HEK293T (cell line): ENCODE results near the gene WIZ.

Experiments
- CTCF ChIA-PET: fragments of 350-600 bp; formaldehyde crosslinking; extraction: SDS; loops from one replicate; lab custom pipeline; 2021; ENCODE audit warnings: antibody characterized with exemption, inconsistent platforms; lab: Yijun Ruan, JAX
- POLR2A ChIA-PET: fragments of 350-600 bp; formaldehyde crosslinking; extraction: SDS; loops from one replicate; lab custom pipeline; 2020; ENCODE audit warnings: antibody characterized with exemption, inconsistent platforms; lab: Yijun Ruan, JAX
- DNase-seq: peaks from one replicate; pipeline ENCODE4 v3.0.0; 2012; ENCODE audit warnings: mixed read lengths; ENCODE audit errors: extremely low spot score
- ARNT ChIP-seq: fragments of 450-650 bp; IDR thresholded peaks from 2 replicates; pipeline ENCODE4 v1.6.1; 2017; ENCODE audit warnings: mild to moderate bottlenecking
- BHLHE40 ChIP-seq: fragments of 450-650 bp; IDR thresholded peaks from 2 replicates; pipeline ENCODE4 v1.6.1; 2016; ENCODE audit warnings: mild to moderate bottlenecking, moderate library complexity, borderline replicate concordance
- CTBP1 ChIP-seq: fragments of 450-650 bp; IDR thresholded peaks from 2 replicates; pipeline ENCODE4 v1.6.1; 2016; ENCODE audit warnings: borderline replicate concordance
- ELF4 ChIP-seq: fragments of 450-650 bp; IDR thresholded peaks from 2 replicates; pipeline ENCODE4 v1.6.1; 2017; ENCODE audit warnings: antibody characterized with exemption
- FOXA1 ChIP-seq: fragments of 450-650 bp; IDR thresholded peaks from 2 replicates; pipeline ENCODE4 v1.6.1; 2016; ENCODE audit warnings: mild to moderate bottlenecking
- FOXK2 ChIP-seq: fragments of 450-650 bp; IDR thresholded peaks from 2 replicates; pipeline ENCODE4 v1.6.1; 2016; ENCODE audit warnings: mild to moderate bottlenecking
- FOXM1 ChIP-seq: fragments of 450-650 bp; IDR thresholded peaks from 2 replicates; pipeline ENCODE4 v1.6.1; 2017; ENCODE audit warnings: mild to moderate bottlenecking, borderline replicate concordance
- HDGF ChIP-seq: fragments of 450-650 bp; IDR thresholded peaks from 2 replicates; pipeline ENCODE4 v1.6.1; 2017; ENCODE audit warnings: antibody characterized with exemption, borderline replicate concordance
- L3MBTL2 ChIP-seq: fragments of 450-650 bp; conservative IDR thresholded peaks from 2 replicates; pipeline ENCODE4 v1.6.1; 2016; ENCODE audit warnings: mild to moderate bottlenecking
- LEF1 ChIP-seq: fragments of 450-650 bp; IDR thresholded peaks from 2 replicates; pipeline ENCODE4 v1.6.1; 2017; ENCODE audit warnings: mild to moderate bottlenecking, borderline replicate concordance
- NFRKB ChIP-seq: fragments of 450-650 bp; IDR thresholded peaks from 2 replicates; pipeline ENCODE4 v1.6.1; 2016; ENCODE audit warnings: mild to moderate bottlenecking, moderate library complexity
- SP1 ChIP-seq: fragments of 450-650 bp; IDR thresholded peaks from 2 replicates; pipeline ENCODE4 v1.6.1; 2017
- SUZ12 ChIP-seq: fragments of 450-650 bp; IDR thresholded peaks from 2 replicates; pipeline ENCODE4 v1.6.1; 2016; ENCODE audit warnings: mild to moderate bottlenecking
- TARDBP ChIP-seq: fragments of 450-650 bp; IDR thresholded peaks from 2 replicates; pipeline ENCODE4 v1.6.1; 2016
- ZNF384 ChIP-seq: fragments of 450-650 bp; IDR thresholded peaks from 2 replicates; pipeline ENCODE4 v1.6.1; 2016
- TF ChIP-seq, protein P1 (sequence below): fragments of 450-650 bp; IDR thresholded peaks from 2 replicates; pipeline ENCODE4 v1.6.1; 2016

The WIZ gene

DNA sequence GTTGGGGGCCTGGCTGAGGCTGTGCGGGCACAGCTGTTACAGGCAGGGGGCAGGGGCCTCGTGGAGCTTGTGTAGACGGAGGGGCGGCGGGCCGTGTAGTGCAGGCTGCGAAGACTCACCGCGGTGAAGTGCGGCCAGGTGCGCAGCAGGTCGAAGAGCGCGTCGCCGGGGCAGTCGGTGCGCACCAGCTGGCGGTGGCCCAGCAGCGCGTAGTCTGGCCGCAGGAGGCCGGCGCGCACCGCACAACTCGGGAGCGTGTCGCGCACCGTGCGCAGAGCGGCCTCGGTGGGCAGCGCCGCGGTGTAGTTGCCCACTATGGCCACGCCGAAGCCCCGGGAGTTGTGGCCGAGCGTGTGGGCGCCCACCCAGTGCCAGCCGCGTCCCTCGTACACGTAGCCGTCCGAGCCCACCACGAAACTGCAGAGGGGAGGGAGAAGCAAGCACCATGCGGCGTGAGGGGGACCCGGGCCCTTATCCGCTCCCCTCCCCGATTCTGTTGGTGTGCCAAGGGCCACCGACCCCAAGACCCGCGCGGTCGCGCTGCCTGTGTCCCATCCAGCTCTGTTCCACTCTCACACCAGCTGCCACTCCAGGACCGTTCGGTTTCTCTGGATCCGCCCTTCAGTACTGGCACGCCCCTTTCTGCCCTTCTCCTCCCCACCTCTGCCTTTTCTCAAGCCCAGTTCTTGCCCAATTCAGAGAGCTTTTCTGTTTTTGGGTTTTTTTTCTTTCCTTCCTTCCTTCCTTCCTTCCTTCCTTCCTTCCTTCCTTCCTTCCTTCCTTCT is 19.9 kb upstream of the WIZ start:
- TF ChIP-seq FOXA1 (no peak), FOXM1 (no peak), L3MBTL2 (no peak), ZNF384 (no peak), HDGF (no peak), NFRKB (no peak), TARDBP (no peak), CTBP1 (no peak), ARNT (no peak), BHLHE40 (no peak), LEF1 (no peak)
- TF ChIP-seq, protein P1, sequence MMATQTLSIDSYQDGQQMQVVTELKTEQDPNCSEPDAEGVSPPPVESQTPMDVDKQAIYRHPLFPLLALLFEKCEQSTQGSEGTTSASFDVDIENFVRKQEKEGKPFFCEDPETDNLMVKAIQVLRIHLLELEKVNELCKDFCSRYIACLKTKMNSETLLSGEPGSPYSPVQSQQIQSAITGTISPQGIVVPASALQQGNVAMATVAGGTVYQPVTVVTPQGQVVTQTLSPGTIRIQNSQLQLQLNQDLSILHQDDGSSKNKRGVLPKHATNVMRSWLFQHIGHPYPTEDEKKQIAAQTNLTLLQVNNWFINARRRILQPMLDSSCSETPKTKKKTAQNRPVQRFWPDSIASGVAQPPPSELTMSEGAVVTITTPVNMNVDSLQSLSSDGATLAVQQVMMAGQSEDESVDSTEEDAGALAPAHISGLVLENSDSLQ = no peak
- CTCF ChIA-PET = interaction anchor here (0.8 kb wide), 1 partner anchor 10 kb away, joined by 3 read pairs; no protein-coding TSS in a partner anchor
- POLR2A ChIA-PET = no interaction called here

DNA sequence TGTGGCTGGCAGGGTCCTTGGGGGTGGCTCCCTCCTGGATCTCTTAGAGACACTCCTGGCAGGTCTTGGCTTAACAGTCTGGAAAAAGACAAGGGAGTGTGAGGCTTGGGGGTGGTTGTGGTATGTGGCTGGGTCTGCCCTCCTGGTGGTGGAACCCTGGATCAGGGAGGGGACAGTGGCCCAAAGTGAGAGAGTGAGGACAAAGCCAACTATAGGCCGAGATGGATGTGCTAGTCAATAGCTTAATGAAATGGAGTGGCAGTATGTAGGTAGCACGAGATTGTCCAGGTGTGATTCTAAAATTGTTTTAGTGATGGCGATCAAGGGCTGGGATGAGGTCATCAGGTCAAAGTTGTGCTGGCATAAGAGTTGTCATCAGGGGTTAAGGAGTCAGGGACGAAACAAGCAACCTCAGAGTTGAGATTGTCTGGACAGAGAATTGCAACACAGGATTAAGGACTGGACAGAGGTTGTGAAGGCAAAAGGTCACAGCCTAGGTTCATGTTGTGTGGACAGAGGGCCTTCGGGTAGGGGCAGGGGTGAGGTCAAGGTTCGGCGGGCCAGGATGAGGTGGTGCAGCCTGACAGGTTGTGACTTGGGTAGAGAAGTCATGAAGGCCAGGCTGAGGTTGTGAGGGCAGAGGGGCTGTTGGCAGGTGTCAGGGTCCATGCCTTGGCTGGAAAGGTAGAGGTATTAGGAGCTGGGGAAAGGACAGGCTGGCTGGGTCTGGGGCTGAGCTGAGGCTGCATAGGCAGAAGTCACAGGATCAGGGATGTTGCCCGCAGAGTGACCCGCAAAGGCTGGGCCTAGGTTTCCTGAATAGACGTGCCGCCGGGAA is 19.1 kb upstream of the WIZ start:
- TF ChIP-seq ZNF384 = no peak
- CTCF ChIA-PET = interaction anchor here (0.8 to 1.2 kb wide), 2 partner anchors 11 to 87 kb away, joined by 3 read pairs; no protein-coding TSS in a partner anchor
- DNase-seq = no peak
- POLR2A ChIA-PET = no interaction called here

More for the DNA sequence above, 19.9 kb upstream of the WIZ start:
- DNase-seq = no peak

DNA sequence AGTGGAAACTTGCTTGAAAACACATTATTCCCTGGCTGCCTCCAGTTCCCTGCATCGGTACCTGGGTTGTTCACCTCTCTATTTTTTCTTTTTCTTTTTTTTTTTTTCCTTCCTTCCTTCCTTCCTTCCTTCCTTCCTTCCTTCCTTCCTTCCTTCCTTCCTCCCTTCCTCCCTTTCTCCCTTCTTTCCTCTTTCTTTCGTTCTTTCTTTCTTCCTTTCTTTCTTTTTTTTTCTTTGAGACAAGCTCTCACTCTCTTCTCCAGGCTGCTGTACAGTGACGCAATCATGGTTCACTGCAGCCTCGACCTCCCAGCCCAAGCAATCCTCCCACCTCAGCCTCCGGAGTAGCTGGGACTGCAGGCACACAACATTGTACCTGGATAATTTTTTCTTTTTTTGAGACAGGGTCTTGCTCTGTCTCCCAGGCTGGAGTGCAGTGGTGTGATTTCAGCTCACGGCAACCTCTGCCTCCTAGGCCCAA is 18.0 kb upstream of the WIZ start:
- no peak for DNase-seq
- ChIA-PET POLR2A (no interaction called here), CTCF (interaction anchor here (1.2 kb wide), 1 partner anchor 88 kb away, joined by 3 read pairs; no protein-coding TSS in a partner anchor)
- TF ChIP-seq NFRKB (no peak), SP1 (no peak), ARNT (no peak), L3MBTL2 (no peak), FOXM1 (no peak), ELF4 (no peak), CTBP1 (no peak), FOXK2 (no peak), SUZ12 (no peak)
- TF ChIP-seq, protein P1 = no peak

DNA sequence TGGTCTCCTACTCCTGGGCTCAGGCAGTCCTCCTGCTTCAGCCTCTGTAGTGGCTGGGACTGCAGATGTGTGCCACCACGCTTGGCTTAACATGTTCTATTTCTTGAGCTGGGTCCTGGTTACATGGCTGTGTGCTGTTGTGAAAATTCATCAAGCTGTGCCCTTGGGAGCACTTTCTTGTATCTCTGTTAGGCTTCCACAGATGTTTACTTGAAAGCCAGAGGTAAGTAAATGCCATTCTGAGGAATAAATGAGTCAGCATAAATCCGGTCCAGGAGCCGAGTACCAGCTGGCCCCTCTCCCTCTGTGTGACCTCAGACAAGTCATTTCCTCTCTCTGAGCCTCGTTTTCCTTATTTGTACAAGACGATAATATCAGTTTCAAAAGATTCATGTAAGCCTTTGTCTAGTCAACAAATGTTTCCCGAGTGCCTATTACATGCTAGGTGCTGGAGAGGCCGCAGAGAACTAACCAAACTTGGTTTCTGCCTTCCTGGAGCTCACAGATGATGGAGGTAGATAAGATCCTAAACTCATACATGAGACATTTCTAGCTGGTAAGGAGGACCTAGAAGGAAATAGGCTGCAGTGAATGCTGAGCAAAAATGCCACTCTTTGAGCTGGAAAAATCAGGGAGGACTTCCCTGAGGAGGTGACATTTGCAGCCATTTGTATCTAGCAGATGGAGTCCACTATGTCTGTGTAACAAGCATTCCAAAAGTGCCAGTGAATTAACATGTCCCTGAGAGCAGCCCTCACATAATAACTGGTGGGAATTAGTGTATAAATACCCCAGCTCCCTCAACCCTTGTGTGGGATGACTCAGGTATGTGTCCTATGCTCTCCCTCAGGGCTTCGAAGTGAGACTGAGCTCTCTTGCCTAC is 17.3 kb upstream of the WIZ start:
- no peak for TF ChIP-seq SUZ12
- no peak for TF ChIP-seq FOXK2
- no peak for TF ChIP-seq LEF1
- TF ChIP-seq FOXM1 = no peak
- TF ChIP-seq ARNT = no peak
- TF ChIP-seq ZNF384 = no peak
- TF ChIP-seq, protein P1 = no peak
- TF ChIP-seq ELF4 = no peak
- no peak for TF ChIP-seq SP1
- TF ChIP-seq TARDBP = no peak
- no peak for TF ChIP-seq HDGF
- TF ChIP-seq NFRKB = no peak
- DNase-seq = no peak
- CTCF ChIA-PET = interaction anchor here (0.7 kb wide), 1 partner anchor 760 kb away, joined by 3 read pairs; no protein-coding TSS in a partner anchor
- POLR2A ChIA-PET = no interaction called here

DNA sequence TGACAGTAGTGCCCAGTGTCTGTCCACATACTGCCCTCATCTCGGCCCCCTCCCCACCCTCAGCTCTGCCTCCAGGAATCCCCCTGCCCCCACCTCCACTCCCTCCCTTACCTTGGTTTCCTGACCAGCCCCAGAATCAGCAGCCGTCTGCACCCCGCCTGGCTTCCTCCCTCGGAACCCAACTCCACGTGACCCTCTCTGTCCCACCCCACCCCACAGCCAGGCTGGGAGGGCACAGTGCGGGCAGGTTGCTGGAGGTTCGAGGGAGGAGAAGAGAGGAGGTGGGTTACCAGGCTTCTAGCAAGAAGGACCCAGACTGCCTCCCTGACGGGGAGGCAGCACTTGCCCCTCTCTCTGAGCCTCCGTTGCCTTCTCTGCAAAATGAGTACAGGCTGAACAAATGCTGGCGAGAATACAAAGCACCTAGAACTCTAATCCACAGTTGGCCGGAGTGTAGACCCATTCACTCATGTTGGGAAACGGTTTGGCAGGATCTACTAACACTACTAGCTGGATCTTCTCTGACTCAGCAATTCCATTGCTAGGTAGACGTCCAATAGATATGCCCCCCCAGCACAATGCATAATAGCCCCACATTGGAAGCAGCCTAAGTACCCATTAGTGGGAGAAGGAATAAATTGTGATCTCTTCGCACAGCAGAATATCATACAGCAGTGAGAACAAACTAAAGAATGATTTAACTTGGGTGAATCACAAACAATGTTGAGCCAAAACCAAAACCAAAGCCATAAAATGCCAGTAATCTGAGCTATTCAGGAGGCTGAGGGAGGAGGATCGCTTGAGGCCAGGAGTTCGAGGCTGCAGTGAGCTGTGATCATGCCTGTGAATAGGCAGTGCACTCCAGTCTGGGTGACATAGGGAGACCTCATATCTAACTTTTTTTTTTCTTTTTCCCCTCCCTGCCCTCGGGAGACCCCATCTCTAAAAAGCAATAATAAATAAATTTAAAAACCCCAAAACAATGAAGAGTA is 14.9 kb upstream of the WIZ start, which contains the start of gene RASAL3:
RASAL3 (minus strand) TSS at position 151 of the 992 bp plus-strand sequence. CDS start 186 bp downstream, outside the sequence.
- ChIA-PET CTCF (no interaction called here), POLR2A (interaction anchor here (1.1 kb wide), 1 partner anchor 12 kb away, joined by 4 read pairs; no protein-coding TSS in a partner anchor)
- no peak for DNase-seq
- TF ChIP-seq CTBP1 = no peak
